GM12865 (cell line): ENCODE results near the gene KRT15.

Experiments
- DNase-seq: peaks from one replicate; pipeline ENCODE4 v3.0.0; 2010; ENCODE audit warnings: low read depth
- H3K4me3 ChIP-seq: 2 replicates; pipeline ENCODE4 v1.5.1; 2011; ENCODE audit warnings: mild to moderate bottlenecking, low read depth, low read length, control low read depth
- CTCF ChIP-seq: IDR thresholded peaks from 2 replicates; pipeline ENCODE4 v1.5.1; 2011; ENCODE audit warnings: low read length, control low read depth, low read depth, inconsistent platforms; ENCODE audit not compliant: insufficient read depth; ENCODE audit errors: missing control alignments

KRT15 gene

GRCh38 chr17:41468346-41468745 is 50.3 kb downstream of the KRT15 start:
- no peak for TF ChIP-seq CTCF
- DNase-seq, result no peak
- no peak overlapping the region for H3K4me3 ChIP-seq

DNA sequence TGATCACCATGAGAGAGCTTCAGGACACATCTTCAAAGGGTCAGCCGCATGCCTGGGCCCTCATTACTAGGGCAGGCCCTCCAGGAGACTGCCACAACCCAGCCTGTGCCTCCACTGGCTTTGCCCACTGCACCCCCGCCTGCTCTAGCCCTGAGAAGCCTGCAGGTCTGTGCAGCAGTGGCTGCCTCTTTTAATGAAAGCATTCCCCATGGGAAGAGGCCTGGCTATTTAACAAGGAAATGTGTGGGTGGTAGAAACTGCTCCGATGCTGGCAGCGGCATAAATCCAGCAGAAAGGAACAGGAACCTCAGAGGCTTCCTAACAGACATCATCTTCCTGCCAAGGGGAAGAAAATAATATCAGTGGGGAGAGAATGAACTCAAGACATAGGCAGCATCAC is 51.1 kb downstream of the KRT15 start:
- no peak for DNase-seq
- TF ChIP-seq CTCF, result no peak
- no peak overlapping the region for H3K4me3 ChIP-seq

- no peak for TF ChIP-seq CTCF
- no peak within 1 kb of the TSS for H3K4me3 ChIP-seq
- no peak for DNase-seq
Observed at GRCh38 chr17:41466988-41467387, 51.7 kb downstream of the KRT15 start, which contains the start of gene KRT32. Gene KRT32, minus strand, starts transcription at chr17:41467386. Its CDS starts 61 bp downstream, at chr17:41467325.

- TF ChIP-seq CTCF, result no peak
- DNase-seq, result no peak
- H3K4me3 ChIP-seq, result no peak overlapping the region
Observed at GRCh38 chr17:41464682-41465081, 54.0 kb downstream of the KRT15 start.

DNA sequence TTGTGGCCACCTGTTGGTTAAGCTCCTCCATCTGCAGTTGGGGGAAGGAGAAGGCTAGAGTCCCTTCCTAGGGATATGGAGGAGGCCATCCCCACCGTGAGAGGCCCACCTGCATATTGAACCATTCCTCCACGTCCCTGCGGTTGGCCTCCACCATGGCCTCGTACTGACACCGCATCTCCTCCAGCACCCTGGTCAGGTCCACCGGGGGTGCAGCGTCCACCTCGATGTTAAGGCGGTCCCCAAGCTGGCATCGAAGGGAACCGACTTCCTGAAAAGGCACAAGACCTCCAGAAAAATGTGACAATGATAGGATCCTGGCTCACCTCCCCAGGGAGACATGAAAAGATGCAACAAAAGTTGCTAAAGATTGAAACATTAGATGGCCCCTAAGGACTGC is 54.5 kb downstream of the KRT15 start:
- no peak overlapping the region for H3K4me3 ChIP-seq
- no peak for DNase-seq
- no peak for TF ChIP-seq CTCF

DNA sequence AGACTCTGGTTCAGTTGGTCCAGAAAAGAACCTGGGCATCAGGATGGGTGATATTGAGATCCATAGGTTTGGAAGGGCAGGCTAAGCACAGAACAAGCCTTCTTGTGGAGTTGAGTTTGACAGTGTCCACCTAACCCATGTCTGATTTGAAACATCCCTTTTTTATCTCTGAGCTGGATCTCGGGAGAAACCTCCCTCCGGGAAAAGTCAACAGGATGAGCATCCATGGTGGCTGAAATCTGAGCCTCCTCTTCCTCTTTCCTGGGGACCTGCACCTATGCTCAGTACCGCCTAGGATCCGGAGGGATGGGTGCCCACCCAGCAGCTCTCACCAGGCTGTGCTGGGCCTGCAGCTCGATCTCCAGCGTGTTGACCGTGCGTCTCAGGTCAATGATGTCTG is 54.9 kb downstream of the KRT15 start:
- DNase-seq, result no peak
- H3K4me3 ChIP-seq, result no peak overlapping the region
- TF ChIP-seq CTCF, result no peak
